ENCODE data around the gene GLIPR1L2. TPM values are rescaled to one million over a fixed set of nuclear protein-coding genes. Genes with fewer than 3 reads are reported as not detected.

GLIPR1L2 gene
- total and polyA plus RNA-seq, 8 donors = 0.46 to 0.93 (median 0.78) TPM; not detected in 5

- 42 to 69% (median 58%) methylated on average over 1 of the region's 1 CpG for WGBS, 5 donors
- intact Hi-C loops (cut with DNase I; ENCODE audit: low total_unique reads) = no loop called here
- Histone ChIP-seq H3K27me3 (no peaks in the 10 kb centered on the region), H3K27ac (no peak overlapping the region), H3K4me3 (no peak overlapping the region), H3K9me3 (no peaks in the 10 kb centered on the region), H3K36me3 (no peaks in the 10 kb centered on the region), H3K4me1 (no peaks in the 10 kb centered on the region)
- DNase-seq = no peak
- TF ChIP-seq CTCF (IDR thresholded peaks at IDR 0.05) = no peak
- TF ChIP-seq EP300 (IDR thresholded peaks at IDR 0.05) = no peak
- TF ChIP-seq POLR2A (IDR thresholded peaks at IDR 0.05) = no peak
- TF ChIP-seq POLR2AphosphoS5 (IDR thresholded peaks at IDR 0.05) = no peak
Observed at GRCh38 chr12:75361408-75361807, 29.5 kb upstream of the GLIPR1L2 start.

GRCh38 chr12:75364919-75365318 lies 26.0 kb upstream of the GLIPR1L2 start:
- Histone ChIP-seq H3K9me3 (no peaks in the 10 kb centered on the region), H3K27me3 (no peaks in the 10 kb centered on the region), H3K36me3 (no peaks in the 10 kb centered on the region), H3K4me3 (no peak overlapping the region), H3K4me1 (no peaks in the 10 kb centered on the region), H3K27ac (no peak overlapping the region)
- TF ChIP-seq EP300 (IDR thresholded peaks at IDR 0.05) (no peak), POLR2AphosphoS5 (IDR thresholded peaks at IDR 0.05) (no peak)
- intact Hi-C loops (cut with DNase I; ENCODE audit: low total_unique reads) = no loop called here
- DNase-seq = no peak

- H3K36me3 ChIP-seq = no peaks in the 10 kb centered on the region
- 88 to 100% (median 98%) methylated on average over 1 of the region's 1 CpG for WGBS, 5 donors
- no peak overlapping the region for H3K4me3 ChIP-seq
- H3K27me3 ChIP-seq = no peaks in the 10 kb centered on the region
- TF ChIP-seq POLR2AphosphoS5 (IDR thresholded peaks at IDR 0.05) (no peak), EP300 (IDR thresholded peaks at IDR 0.05) (no peak), CTCF (IDR thresholded peaks at IDR 0.05) (no peak), POLR2A (IDR thresholded peaks at IDR 0.05) (no peak)
- no peaks in the 10 kb centered on the region for H3K4me1 ChIP-seq
- DNase-seq = no peak
- H3K9me3 ChIP-seq = no peaks in the 10 kb centered on the region
- H3K27ac ChIP-seq = no peak overlapping the region
- intact Hi-C loops (cut with DNase I; ENCODE audit: low total_unique reads) = no loop called here
Observed at GRCh38 chr12:75366629-75367028, 24.3 kb upstream of the GLIPR1L2 start.

GRCh38 chr12:75374971-75375370 lies 15.9 kb upstream of the GLIPR1L2 start:
- no peak overlapping the region for H3K27ac ChIP-seq
- no peaks in the 10 kb centered on the region for H3K36me3 ChIP-seq
- H3K9me3 ChIP-seq = no peaks in the 10 kb centered on the region
- no peak for TF ChIP-seq EP300 (IDR thresholded peaks at IDR 0.05)
- TF ChIP-seq CTCF (IDR thresholded peaks at IDR 0.05) = no peak
- no peak for TF ChIP-seq POLR2AphosphoS5 (IDR thresholded peaks at IDR 0.05)
- intact Hi-C loops (cut with DNase I; ENCODE audit: low total_unique reads) = no loop called here
- no peak for DNase-seq
- 93 to 100% (median 95%) methylated on average over 2 of the region's 2 CpGs for WGBS, 5 donors
- H3K4me3 ChIP-seq = no peak overlapping the region
- peaks cover 0 to 9% (median 4%) of the 10 kb centered on the region in 4 donors for H3K4me1 ChIP-seq
- no peaks in the 10 kb centered on the region for H3K27me3 ChIP-seq

GRCh38 chr12:75378354-75378753 lies 12.5 kb upstream of the GLIPR1L2 start:
- intact Hi-C loops (cut with DNase I; ENCODE audit: low total_unique reads) = no loop called here
- Histone ChIP-seq H3K4me1 (peaks cover 0 to 9% (median 4%) of the 10 kb centered on the region in 4 donors), H3K27ac (peak overlapping the region in 1 of 5 donors; percentile 46), H3K27me3 (no peaks in the 10 kb centered on the region), H3K9me3 (no peaks in the 10 kb centered on the region), H3K36me3 (no peaks in the 10 kb centered on the region), H3K4me3 (no peak overlapping the region)
- no peak for TF ChIP-seq POLR2A (IDR thresholded peaks at IDR 0.05)
- WGBS, 5 donors = 56 to 91% (median 86%) methylated on average over 1 of the region's 1 CpG
- no peak for DNase-seq
